Lung (tissue), 12 donors: ENCODE measurements around the gene BCOR. TPM values are rescaled to one million over a fixed set of nuclear protein-coding genes. Genes with fewer than 3 reads are reported as not detected.

ENCODE experiments used
- ATAC-seq: fragments of 200-7000 bp; cut with Tn5 transposase; one replicate; pipeline ENCODE4 v1.9.1; 2020; ENCODE audit warnings: moderate number of reproducible peaks; ENCODE audit not compliant: insufficient read depth, low FRiP score
- DNase-seq, 3 donors: peaks; one replicate each; pipeline ENCODE4 v3.0.0-alpha.2; 2013 to 2017
- H3K27ac ChIP-seq, 2 donors: one replicate each; pipeline ENCODE4 v1.5.1; 2013; ENCODE audit warnings: mild to moderate bottlenecking in 2 of 2, moderate library complexity in 2 of 2, control low read depth in 1 of 2, inconsistent platforms in 1 of 2, low read depth in 1 of 2, low read length in 1 of 2
- H3K27me3 ChIP-seq, 3 donors: one replicate each; pipeline ENCODE4 v1.5.1; 2013; ENCODE audit warnings: low read length in 2 of 3; ENCODE audit not compliant: control insufficient read depth in 3 of 3, insufficient read depth in 3 of 3
- H3K36me3 ChIP-seq, 4 donors: one replicate each; pipeline ENCODE4 v1.5.1; 2013; ENCODE audit warnings: low read length in 4 of 4, mild to moderate bottlenecking in 1 of 4, moderate library complexity in 1 of 4; ENCODE audit not compliant: control insufficient read depth in 4 of 4, insufficient read depth in 4 of 4
- H3K4me1 ChIP-seq, 5 donors: one replicate each; pipeline ENCODE4 v1.5.1; 2013; ENCODE audit warnings: low read length in 5 of 5, mild to moderate bottlenecking in 2 of 5, moderate library complexity in 1 of 5; ENCODE audit not compliant: control insufficient read depth in 5 of 5, insufficient read depth in 5 of 5
- H3K4me3 ChIP-seq: one replicate; pipeline ENCODE4 v1.5.1; 2013; ENCODE audit warnings: mild to moderate bottlenecking, control low read depth, moderate library complexity
- H3K9ac ChIP-seq, 2 donors: one replicate each; pipeline ENCODE4 v1.5.1; 2013; ENCODE audit warnings: low read length in 2 of 2, control low read depth in 1 of 2; ENCODE audit not compliant: insufficient read depth in 1 of 2
- H3K9me3 ChIP-seq, 4 donors: one replicate each; pipeline ENCODE4 v1.5.1; 2013; ENCODE audit warnings: low read length in 3 of 4, mild to moderate bottlenecking in 1 of 4, moderate library complexity in 1 of 4; ENCODE audit not compliant: control insufficient read depth in 4 of 4, insufficient read depth in 3 of 4
- CTCF ChIP-seq: IDR thresholded peaks from 2 replicates; pipeline ENCODE4 v1.5.1; 2012; ENCODE audit warnings: mild to moderate bottlenecking; ENCODE audit errors: control extremely low read depth, extremely low read depth
- WGBS, 2 donors: extraction: QIAGEN DNeasy Blood & Tissue Kit; methylation state at CpG; one replicate each; pipeline ENCODE4 v1.1.7; 2013; 5-methylcytosine and 5-hydroxymethylcytosine counted together
- polyA plus RNA-seq, 2 donors: library from polyadenylated mRNA; stranded (reverse); fragments of 200-250 nt; gene quantifications; one replicate each; pipeline ENCODE4 v1.2.1, GENCODE V29; 2013
- total RNA-seq, 2 donors: library from RNA; depleted of rRNA in 1 of 2; stranded (reverse); fragments of >200 nt in 1 of 2; gene quantifications; one replicate each; pipeline ENCODE4 v1.2.1, GENCODE V29; 2014 to 2021
- donor health status: control.
- donor health status: control.
- donor health status: Bipolar disorder and iron deficiency.
- donor health status: healthy.
- donor health status: DM: yes; HTN: yes; CAD: no.

Gene BCOR
- total and polyA plus RNA-seq, 4 donors, result 10.8 to 67.2 (median 15.9) TPM

GRCh38 chrX:40088299-40088625 is 9.5 kb downstream of the BCOR start:
- Histone ChIP-seq H3K9ac (peak overlapping the region in 1 of 2 donors; percentile 14), H3K27ac (no peak overlapping the region), H3K4me1 (peaks cover 7 to 86% (median 25%) of the 10 kb centered on the region in 5 donors), H3K4me3 (no peak overlapping the region), H3K27me3 (peaks cover 4 to 64% (median 40%) of the 10 kb centered on the region in 3 donors), H3K36me3 (no peaks in the 10 kb centered on the region), H3K9me3 (peaks cover 0 to 3% (median 0%) of the 10 kb centered on the region in 4 donors)
- no peak for TF ChIP-seq CTCF
- DNase-seq (no peak), ATAC-seq (no peak)
- WGBS, 2 donors, result 28 to 53% methylated on average over 5 of the region's 5 CpGs

GRCh38 chrX:40087425-40088298 is 10.1 kb downstream of the BCOR start:
- Histone ChIP-seq H3K4me1 (peaks cover 7 to 86% (median 28%) of the 10 kb centered on the region in 5 donors), H3K36me3 (no peaks in the 10 kb centered on the region), H3K27me3 (peaks cover 4 to 63% (median 34%) of the 10 kb centered on the region in 3 donors), H3K27ac (no peak overlapping the region), H3K9me3 (peaks cover 0 to 3% (median 0%) of the 10 kb centered on the region in 4 donors), H3K4me3 (no peak overlapping the region), H3K9ac (peak overlapping the region in 1 of 2 donors; percentile 14)
- ATAC-seq (no peak), DNase-seq (peak in 2 of 3 donors; percentile 70 to 72)
- TF ChIP-seq CTCF, result no peak
- 31 to 69% methylated on average over 13 of the region's 13 CpGs for WGBS, 2 donors

- 41 to 86% methylated on average over 30 of the region's 30 CpGs for WGBS, 2 donors
- ATAC-seq, result no peak
- Histone ChIP-seq H3K27me3 (peaks cover 4 to 65% (median 32%) of the 10 kb centered on the region in 3 donors), H3K36me3 (no peaks in the 10 kb centered on the region), H3K9ac (no peak overlapping the region), H3K4me3 (no peak overlapping the region), H3K27ac (peak overlapping the region in 1 of 2 donors; percentile 42), H3K9me3 (peaks cover 0 to 3% (median 0%) of the 10 kb centered on the region in 4 donors), H3K4me1 (peaks cover 7 to 87% (median 32%) of the 10 kb centered on the region in 5 donors)
- TF ChIP-seq CTCF, result no peak
- peak; percentile 93 to 97 (median 95) for DNase-seq
Observed at GRCh38 chrX:40086569-40087335, 11.0 kb downstream of the BCOR start.
